HG03097 (cell line): ENCODE results near the gene ASTL.

Experiments
- ATAC-seq: cut with Tn5 transposase; IDR thresholded peaks from one replicate; pipeline ENCODE4 v1.9.1; 2021; ENCODE audit not compliant: unreplicated experiment, low FRiP score

ASTL gene

GRCh38 chr2:96103761-96104486 is 34.4 kb downstream of the ASTL start:
- ATAC-seq = no peak

DNA sequence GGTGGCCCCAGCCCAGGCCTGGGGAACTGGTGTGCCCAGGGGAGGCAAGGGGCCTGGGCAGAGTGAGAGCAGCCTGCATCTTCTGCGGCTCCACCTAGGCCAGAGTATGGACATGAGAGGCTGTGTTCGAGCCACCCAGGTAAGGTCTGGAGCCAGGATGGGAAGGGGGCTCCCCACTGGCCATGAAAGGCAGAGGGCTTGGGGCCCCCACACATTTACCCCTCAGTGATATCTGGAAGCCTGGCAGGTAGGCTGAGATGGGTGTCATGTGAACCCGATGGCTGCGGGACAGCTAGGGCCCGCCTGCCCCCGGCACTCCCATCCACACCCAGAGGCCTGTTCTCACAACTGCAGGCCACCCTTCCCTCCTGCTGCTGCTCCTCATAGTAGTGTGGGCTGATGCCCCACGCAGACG is 35.1 kb downstream of the ASTL start:
- ATAC-seq = no peak

DNA sequence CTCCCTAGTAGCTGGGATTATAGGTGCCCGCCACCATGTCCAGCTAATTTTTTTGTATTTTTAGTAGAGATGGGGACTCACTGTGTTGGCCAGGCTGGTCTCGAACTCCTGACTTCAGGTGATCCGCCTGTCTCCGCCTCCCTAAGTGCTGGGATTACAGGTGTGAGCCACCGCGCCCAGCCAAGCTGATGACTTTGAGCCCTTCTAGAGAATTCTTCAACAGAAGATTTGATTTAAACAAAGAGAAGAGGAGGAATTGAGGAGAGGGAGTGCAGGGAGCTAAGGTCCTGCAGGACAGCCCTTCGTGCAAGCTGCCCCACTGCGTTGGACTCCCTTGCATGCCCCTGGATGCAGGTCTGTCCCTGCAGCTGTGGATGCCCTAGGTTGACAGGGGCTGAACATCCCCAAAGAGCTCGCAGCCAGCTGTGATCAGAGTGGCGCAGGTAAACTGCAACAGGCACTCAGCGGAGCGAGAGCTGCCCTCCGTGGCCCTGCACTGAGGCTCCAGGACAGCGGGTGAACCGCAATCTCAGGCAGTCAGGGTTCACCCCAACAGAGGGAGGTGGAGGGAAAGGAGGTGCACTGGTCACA is 35.6 kb downstream of the ASTL start:
- no peak for ATAC-seq

DNA sequence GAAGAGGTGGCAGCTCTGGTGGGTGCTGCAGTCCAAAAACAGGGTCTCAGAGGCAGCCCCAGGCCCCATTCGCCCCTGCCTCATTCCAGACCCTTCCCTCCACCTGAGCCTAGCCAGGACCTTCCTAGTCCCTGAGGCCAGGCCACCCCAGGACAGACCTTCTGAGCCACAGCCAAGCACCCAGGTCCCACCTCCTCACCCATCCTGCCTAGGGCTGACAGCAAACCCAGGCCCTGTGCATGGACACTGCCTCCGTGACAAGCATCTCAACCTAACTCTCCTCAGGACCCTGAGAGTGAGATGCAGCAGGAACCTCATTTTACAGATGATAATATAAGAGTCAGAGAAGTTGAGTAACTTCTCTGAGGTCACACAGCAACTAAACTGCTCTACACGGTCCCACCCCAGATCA is 37.4 kb downstream of the ASTL start:
- no peak for ATAC-seq

DNA sequence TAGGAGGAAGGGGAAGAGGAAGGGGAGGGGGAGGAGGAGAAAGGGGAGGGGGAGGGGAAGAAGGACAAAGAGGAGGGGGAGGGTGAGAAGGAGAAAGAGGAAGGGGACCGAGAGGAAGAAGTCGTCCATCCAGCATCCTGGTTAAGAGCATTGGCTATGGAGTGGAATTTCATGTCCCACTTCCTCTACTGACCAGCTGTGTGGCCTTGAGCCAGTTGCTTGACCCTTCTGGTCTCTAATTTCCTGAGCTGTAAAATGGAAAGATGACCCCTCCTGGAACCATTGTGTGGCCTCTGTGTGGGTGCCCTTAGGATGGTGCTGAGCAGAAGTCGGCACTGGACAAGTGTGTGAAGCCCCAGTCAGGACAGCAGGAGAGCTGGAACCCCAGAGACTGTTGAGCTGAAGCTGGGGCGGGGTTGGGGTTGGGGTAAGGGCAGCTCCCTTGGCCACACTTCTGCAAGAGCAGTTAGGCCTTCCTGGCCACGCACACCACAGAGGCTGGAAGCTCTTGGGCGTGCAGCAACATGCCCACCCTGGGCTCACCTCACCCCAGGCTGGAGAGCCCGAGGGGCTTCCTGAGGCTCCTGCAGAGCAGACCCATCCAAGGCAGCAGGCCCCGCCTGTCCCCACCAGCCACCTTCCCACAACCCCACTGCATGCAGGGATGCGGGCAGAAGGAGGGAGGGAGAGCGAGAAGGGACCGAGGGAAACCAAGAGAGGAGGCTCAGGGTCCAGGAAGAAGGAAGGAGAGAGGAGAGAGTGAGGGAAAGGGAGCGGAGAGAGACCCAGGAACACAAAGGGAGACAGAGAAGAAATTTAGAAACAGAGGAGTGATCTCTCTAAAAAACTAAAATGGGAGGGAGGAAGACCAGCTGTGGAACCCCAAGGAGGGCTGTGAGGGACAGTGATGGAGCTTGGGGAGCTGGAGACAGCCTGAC is 38.2 kb downstream of the ASTL start:
- no peak for ATAC-seq

- no peak for ATAC-seq
Measured at GRCh38 chr2:96098900-96099590, 39.3 kb downstream of the ASTL start.

DNA sequence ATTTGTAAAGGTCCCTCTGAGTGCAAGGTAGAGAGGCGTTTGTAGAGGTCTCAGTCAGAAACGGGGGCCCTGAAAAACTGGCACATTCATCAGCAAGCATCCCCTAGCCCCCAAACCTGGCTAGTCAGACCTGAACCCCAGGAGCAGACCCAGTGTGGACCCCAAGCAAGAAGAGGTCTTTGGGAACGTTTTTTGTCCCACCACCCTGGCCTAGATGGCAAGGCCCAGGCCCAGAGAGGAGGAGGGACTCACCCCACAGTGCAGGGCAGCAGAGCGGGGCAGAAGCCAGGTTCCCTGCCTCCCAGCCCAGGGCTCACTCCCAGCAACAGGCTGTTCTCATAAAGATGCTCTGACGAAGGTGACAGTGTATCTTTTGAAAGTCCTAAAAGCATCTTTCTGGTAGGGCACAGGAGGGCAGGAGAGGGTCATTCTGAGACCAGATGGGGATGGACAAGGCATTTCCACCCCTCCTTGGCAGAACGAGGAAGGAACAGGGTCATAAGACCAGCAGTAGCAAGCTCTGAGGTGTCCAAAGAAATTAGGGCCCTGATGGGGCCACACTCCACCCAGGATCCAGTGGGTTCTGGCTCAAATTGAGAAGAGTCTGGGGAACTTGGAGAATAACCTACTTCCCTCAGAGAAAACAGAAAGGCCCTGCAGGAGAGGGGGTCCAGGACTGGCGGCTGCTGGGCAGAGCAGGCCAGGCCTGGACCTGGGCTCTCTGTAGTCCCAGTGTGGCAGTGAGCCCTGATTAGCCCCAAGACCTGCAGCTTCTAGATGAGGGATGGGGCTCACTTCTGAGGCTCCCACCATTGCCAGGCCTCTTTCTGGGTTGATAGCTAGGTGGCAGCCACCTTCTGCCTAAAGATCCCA is 40.1 kb downstream of the ASTL start:
- no peak for ATAC-seq

DNA sequence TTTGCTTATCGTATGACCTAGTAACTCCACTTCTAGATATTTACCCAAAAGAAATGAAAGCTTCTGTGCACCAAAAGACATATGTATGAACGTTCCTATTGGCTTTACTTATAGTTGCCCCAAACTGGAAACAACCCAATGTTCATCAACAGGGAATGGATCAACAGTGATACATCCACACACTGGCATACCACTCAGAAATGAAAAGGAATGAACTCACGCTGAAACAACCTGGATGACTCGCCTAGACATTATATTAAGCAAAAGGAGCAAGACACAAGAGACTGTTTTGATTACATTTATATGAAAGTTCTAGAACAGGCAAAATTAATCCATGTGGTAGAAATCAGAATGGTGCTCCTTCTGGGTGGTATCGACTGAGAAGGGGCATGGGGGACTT is 40.9 kb downstream of the ASTL start:
- no peak for ATAC-seq

DNA sequence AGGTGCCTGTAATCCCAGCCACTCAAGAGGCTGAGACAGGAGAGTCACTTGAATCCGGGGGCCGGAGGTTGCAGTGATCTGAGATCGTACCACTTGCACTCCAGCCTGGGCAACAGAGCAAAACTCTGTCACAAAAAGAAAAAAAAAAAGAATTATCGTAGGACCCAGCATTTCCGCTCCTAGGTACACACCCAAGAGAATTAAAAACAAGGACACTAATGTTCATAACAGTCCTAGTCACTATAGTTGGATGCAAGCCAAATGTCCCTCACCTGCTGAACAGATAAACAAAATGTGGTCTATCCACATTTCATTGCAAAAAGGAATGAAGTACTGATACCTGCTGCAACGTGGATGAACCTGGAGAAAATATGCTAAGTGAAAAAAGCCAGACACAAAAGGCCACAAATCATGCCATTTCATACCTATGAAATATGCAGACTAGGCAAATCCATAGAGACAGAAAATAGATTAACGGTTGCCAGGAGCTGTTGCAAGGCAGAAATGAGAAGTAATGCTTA is 43.1 kb downstream of the ASTL start:
- ATAC-seq = no peak

- no peak for ATAC-seq
Measured at GRCh38 chr2:96093528-96093927, 44.8 kb downstream of the ASTL start.

GRCh38 chr2:96092951-96093350 is 45.4 kb downstream of the ASTL start:
- no peak for ATAC-seq

DNA sequence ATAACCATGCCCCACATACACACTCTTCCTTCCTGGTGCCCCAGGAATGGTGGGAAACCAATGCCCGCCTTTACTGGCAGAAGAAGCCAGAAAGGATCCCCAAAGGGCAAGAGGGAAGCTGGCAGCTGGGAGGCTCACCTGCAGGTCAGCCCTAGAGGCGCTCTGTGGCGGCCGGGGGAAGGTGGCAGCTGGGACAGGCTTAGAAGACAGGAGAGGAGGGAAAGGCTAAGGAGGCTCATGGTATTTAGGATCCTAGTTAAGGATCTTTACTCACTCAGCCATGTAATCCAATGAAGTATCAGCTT is 45.8 kb downstream of the ASTL start:
- no peak for ATAC-seq

- no peak for ATAC-seq
Measured at GRCh38 chr2:96091711-96092572, 46.4 kb downstream of the ASTL start.

- no peak for ATAC-seq
Measured at GRCh38 chr2:96091141-96091710, 47.1 kb downstream of the ASTL start.

GRCh38 chr2:96090196-96090926 is 47.9 kb downstream of the ASTL start:
- no peak for ATAC-seq

DNA sequence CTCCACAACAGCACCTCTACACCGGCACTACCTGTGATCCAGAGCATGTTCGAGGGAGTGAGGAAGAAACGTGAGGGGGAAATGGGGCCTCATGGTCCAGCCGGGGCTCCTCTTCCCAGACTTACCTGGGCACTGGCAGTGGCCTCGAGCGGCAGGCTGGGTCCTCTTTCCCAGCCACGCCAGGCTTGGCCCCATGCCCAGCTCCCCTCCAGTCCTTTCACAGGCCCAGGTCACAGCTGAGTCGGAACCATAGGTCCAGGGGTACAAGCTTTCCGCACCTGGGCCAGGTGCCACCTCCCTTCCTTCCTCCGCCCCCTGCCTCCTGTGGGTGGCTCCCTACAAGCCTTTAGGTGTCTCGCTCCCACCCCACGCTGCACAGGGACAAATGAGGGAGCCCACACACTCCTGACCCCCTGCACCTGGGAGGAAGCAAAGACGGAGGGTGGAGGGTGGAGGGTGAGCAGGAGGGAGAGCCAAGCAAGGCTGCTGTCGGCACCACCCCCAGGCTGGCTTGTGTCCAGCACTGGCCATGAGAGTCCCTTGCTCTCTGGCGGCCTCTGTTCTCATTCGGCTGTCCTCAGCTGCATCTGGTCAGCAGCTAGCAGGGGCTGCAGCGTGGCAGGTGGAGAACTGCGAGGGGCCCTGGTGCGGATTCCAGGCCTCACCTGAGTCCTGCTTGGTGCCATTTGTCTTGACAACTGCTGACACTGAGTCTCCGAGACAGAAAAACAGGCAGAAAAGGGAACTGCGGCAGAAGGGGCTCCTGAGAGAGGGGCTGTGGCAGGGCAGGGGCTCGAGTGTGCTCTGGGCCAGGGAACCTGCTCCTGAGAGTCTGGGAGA is 48.7 kb downstream of the ASTL start:
- ATAC-seq = no peak
